ENCODE results near the gene MAP1B.

- no peak for TF ChIP-seq CTCF (conservative IDR thresholded peaks at IDR 0.05; ENCODE audit: low read depth, low read length)
- no peak for TF ChIP-seq EZH2 (IDR thresholded peaks at IDR 0.05; ENCODE audit: borderline replicate concordance, low read depth, low read length, poor library complexity, severe bottlenecking)
Observed at GRCh38 chr5:72226950-72227349, 119.7 kb downstream of the MAP1B start.
